NB4 (cell line): Measurements from ENCODE around the gene DDX39A.

Experiments
- MYC ChIP-seq: IDR thresholded peaks from 2 replicates; pipeline ENCODE4 v1.6.1; 2011; ENCODE audit warnings: low read depth, low read length
- POLR2A ChIP-seq: IDR thresholded peaks from 2 replicates; pipeline ENCODE4 v1.6.1; 2011; ENCODE audit warnings: mild to moderate bottlenecking; ENCODE audit not compliant: insufficient read length; ENCODE audit errors: extremely low read depth
- TF ChIP-seq, protein P1 (sequence below): IDR thresholded peaks from one replicate; pipeline ENCODE4 v1.5.1; 2012; ENCODE audit warnings: low read depth, low read length

DNA sequence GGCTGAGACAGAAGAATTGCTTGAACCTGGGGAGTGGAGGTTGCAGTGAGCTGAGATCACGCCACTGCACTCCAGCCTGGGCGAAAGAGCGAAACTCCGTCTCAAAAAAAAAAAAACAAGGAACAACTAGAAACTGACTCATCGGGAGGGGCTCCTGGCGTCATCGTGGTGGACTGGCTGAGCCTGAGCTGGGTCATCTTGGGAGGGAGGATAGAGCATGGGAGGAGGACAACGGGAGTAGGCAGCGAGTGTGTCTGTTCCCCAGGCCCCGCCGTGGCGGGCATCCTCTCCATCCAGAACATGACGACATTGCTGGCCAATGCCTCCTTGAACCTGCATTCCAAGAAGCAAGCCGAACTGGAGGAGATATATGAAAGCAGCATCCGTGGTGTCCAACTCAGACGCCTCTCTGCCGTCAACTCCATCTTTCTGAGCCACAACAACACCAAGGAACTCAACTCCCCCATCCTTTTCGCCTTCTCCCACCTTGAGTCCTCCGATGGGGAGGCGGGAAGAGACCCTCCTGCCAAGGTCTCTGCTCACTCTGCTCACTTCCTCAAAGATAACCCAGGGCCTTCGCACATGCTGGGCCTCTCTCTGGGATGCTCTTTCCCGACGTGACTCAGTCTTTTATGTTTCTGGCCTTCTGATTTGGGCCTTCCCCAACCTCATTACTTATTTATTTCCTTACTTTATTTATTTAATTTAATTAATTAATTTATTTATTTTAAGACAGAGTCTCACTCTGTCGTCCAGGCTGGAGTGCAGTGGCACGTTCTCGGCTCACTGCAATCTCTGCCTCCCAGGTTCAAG is 16.6 kb downstream of the DDX39A start:
- TF ChIP-seq POLR2A = no peak
- TF ChIP-seq, protein P1, sequence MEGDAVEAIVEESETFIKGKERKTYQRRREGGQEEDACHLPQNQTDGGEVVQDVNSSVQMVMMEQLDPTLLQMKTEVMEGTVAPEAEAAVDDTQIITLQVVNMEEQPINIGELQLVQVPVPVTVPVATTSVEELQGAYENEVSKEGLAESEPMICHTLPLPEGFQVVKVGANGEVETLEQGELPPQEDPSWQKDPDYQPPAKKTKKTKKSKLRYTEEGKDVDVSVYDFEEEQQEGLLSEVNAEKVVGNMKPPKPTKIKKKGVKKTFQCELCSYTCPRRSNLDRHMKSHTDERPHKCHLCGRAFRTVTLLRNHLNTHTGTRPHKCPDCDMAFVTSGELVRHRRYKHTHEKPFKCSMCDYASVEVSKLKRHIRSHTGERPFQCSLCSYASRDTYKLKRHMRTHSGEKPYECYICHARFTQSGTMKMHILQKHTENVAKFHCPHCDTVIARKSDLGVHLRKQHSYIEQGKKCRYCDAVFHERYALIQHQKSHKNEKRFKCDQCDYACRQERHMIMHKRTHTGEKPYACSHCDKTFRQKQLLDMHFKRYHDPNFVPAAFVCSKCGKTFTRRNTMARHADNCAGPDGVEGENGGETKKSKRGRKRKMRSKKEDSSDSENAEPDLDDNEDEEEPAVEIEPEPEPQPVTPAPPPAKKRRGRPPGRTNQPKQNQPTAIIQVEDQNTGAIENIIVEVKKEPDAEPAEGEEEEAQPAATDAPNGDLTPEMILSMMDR = no peak
- TF ChIP-seq MYC = no peak
